NCI-H1048 (cell line): ENCODE data around the gene OOSP1.
"Not testable (repeated sequence)": the region's sequence is repeated elsewhere in the genome, so short reads cannot be mapped to it uniquely, and the experiment has no call there.

Experiments
- DNase-seq: peaks from one replicate; lab custom pipeline; 2025; lab: John Stamatoyannopoulos, UW

The OOSP1 gene, protein sequence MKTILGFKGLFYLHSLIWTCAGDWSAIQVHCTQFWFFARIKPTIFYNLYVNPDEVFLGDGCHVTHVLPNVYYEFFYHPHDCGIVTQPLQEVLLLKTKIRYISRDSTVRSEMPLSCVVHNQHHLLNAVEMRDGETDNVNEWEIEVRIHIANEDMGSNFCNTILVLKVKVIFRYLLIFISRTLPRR

DNA sequence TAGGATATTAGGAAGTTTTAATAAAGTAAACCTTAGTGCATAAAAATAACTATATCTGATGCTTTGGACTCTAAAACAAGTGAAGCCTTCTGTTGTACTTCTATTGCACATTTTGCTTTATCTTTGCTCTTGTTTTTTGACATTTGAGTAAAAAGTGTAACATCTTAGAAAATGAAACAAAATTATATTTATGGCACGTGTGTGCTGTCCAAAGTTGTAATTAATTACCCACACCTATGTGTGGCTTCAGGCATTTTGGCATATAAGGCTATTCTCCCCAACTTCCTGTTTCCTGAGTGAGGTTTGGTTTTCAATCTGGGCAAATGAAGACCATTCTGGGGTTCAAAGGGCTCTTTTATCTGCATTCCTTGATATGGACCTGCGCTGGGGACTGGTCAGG lies at the start of gene OOSP1:
Gene OOSP1, plus strand, starts transcription at position 301 of the 400 bp plus-strand sequence. Its CDS starts 23 bp downstream, at position 324.
- no peak for DNase-seq

DNA sequence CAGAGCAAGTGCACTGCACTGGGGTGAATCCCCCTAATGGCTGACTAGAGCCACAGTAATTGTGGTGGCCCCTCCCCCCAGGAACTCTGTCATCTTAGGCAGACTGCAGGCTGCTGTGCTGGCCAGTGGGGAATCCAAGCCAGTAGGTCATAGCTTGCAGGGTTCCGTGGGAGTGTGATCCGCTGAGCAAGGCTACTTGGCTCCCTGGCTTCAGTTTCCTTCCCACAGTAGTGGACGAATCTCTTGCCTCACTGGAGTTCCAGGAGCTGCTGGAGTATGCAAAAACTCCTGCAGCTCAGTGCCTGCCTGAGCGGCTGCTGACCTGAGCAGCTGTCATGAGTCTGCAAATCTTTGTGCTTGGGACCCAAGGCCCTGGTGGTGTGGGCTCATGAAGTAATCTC lies 46.5 kb upstream of the OOSP1 start:
- no peak for DNase-seq

DNA sequence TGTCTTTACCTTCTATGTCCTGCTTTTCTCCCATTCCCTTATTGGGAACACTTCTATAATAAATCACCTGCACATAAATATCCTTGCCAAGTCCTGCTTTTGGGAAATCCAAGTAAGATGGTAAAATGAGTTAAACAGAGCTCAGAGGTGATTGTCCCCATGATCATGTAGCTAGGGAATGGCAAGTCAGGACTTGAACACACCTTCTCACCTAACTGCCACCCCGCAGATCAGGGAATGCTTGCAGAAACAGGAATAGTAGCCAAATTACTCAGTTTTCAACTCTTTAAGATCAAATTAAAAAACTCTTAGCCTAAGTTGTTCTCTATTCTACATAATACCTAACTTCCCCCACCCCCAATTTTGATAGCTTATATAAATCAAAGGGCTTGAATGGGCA lies 43.6 kb upstream of the OOSP1 start:
- no peak for DNase-seq

DNA sequence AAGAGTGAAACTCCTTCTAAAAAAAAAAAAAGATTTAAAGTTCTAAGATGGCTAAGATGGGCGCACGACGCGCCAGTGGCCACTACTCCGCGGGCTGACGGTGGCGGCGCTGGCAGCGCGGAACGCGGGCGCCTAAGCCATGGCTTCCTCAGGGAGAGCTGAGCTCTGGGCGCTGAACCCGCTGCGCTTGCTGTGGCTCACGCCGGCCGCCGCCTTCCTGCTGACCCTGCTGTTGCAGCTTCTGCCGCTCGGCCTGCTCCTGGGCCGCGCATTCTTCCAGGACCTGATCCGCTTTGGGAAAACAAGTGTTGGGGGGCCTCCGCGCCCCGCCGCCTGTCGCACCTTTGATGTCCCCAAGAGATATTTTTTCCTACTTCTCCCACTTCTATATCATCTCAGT lies 40.2 kb upstream of the OOSP1 start:
- no peak for DNase-seq

DNA sequence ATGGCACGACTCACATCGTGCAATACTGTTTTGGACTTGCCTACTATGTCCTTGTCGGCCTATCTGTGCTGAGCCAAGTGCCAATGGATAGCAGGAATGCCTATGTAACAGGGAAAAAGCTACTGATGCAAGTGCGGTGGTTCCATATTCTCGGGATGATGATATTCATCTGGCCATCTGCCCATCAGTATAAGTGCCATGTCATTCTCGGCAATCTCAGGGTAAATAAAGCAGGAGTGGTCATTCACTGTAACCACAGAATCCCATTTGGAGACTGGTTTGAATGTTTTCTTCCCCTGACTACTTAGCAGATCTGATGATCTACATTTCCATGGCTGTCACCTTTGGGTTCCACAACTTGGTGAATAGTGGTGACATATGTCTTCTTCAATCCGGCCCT lies 39.6 kb upstream of the OOSP1 start:
- no peak for DNase-seq

DNA sequence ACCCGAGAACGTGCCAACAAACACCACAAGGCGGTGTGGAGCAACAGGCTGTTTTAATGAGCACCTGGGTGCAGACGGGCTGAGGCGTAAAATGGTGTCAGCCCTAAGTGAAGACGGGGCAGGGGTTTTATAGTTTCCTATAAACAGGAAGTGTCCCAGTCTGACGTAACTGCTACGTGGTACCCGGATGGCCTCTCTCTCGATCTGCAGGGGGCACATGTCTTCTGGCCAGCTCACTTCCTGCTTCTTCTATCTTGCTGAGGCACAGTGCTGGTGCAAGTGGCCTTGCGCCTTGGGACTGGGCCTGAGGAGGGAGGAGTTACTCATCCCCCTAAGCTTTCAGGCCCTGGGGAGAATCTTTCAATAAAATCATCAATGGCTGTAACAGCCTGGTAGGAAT lies 38.7 kb upstream of the OOSP1 start:
- no peak for DNase-seq

DNA sequence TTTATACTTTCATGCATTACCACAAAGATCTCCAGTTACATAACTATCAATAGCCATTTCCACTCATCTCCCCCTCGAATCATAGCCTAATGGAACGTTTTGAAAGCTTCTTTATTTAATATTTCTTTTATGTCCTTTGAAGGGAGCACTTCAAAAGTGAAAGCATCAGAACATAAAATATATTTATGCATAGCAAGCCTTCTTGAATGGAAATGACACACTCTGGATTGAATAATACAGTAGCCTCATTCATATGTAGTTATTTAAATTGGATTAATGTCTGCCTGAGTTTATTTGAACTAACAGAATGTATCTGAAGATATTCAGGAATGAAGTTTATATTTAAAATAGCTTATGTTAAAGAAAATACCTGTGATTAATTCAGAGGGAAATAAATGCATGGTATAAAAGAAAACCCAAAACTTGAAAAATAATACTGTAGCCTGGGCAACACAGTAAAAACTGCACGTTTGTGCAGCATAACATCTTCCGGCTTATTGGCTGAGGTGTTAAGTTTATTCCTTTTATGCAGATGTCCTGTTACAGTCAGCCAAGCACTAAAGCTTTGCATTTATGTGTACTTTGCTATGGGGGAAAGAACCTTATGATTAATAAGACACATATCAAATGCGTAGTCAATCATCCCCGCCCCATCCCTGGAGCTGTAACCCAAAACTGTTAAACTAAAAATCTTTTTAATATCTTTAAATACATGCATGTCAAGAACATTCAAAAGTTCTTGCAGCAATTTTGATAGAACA lies 37.7 kb upstream of the OOSP1 start:
- DNase-seq: no peak

DNA sequence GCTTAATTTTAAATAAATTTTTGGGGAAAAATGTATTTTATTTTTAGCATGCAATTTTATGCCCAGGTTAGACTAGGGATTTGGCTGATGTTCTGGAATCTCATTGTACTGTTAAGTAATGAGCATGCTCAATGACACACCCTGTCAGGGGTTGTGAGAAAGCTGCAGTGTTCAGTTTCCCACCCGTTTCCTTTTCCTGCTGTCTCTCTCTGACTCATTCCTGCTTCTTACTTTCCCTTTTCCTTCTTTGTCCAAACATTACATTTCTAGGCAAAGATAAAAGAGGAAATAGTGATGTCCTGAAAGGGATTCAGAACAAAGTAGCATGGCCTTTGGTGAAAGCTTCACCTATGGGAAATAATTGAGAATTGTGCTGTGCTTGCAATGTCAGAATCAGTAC lies 36.9 kb upstream of the OOSP1 start:
- no peak for DNase-seq

DNA sequence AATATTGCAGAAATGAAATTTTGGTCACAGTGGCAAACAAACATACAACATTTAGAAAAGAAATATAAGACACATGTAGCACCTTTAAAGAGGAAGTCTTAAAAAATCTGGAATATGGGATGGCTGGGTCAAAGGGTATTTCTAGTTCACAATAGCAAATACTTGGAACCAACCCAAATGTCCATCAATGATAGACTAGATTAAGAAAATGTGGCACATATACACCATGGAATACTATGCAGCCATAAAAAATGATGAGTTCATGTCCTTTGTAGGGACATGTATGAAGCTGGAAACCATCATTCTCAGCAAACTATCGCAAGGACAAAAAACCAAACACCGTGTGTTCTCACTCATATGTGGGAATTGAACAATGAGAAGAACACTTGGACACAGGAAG lies 34.7 kb upstream of the OOSP1 start:
- DNase-seq: not testable (repeated sequence)

DNA sequence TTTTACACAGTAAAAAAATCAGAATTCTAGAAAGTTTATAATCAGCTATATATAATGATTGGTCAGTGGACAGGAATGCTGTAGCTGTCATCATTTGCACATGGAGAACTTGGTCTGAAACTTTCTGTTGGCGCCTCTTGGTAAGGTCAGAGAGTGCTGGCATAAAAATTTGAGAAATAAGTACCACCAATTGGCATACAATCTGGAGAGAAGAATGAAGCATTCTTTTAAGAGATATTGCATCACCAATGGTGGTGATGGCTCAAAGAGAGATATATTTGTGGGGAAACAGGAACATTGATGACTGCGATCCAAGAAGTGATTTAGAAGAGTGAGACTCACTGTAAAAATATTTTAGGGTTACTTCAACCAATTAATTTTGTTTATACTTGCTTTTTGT lies 19.8 kb upstream of the OOSP1 start:
- no peak for DNase-seq

DNA sequence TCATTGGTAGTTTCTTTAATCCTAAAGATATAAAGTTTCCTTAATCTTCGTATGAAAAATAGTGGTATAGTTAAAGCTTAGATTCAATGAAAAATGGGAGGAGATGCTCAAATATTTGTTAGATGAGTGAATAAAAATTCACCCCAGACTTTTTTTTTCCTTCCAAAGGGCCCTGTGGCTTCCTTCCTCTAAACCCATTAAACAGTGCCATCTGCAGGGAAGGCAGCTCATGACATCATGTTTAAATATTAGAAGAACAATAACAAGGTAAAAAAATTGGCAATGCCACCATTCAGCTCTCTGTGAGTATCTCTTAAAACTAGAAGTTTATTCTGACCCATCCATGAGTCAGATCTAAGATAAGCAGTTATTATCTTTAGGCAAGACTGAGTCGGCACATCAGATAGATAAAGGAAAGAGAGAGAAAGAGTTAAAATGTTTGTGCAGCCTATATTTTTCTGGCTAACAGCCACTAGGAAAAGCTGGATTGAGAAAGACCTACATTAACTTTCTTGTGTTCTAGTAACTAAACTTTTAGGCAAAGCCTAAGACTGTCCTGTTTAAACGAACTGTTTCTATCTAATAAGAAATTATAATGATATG lies 19.1 kb upstream of the OOSP1 start:
- no peak for DNase-seq

DNA sequence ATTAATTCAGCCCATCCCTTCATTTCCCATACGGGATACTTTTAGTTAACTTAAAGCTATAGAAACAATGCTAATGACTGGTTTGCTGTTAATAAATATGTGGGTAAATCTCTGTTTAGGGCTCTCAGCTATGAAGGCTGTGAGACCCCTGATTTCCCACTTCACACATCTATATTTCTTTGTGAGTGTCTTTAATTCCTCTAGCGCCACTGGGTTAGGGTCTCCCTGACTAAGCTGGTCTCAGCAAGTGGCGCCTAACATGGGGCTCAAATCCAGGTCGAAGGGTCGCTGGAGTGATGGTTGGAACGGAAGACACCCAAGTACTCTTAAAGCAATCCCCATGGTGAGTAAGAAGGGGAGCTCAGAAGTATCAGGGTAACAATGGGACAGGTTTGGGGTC lies 14.4 kb upstream of the OOSP1 start:
- no peak for DNase-seq

DNA sequence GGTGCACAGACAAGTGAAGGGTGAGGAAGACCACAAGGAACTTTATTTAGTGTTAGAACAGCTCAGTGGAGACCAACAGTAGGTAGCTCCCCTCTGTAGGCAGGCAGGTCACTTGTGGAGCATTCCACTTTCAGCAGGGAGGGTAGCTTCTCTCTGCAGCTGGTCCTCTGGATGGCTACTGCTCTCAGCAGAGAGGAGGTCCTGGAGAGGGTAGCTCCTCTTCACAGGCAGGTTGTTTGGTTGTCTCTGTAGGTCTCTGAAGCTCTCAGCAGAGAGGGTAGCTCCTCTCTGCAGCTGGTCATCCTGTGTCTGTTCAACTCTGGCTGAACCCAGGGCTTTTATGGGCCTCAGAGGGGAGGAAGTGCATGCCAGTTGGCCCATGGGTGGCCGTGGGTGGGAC lies 6.5 kb upstream of the OOSP1 start:
- no peak for DNase-seq

DNA sequence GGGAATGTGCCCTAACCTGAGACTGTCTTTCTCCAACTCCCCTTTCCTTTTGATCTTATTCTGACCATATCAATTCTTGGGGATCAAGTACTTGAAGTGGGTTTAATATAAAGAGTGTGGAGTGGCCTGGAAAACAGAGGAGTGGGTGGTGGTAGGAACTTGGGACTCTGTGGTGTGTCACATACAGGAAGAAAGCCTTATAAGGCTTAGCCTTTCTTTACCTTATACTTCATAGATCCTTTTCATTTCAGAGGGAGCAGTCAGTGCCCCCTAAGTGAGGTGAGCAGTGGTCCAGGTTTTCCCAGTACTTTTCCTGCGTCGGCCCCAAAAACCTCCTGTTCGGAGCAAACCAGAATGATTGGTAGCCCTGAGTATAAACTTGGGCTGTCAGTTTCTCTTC lies 486 bp downstream of the OOSP1 start:
- DNase-seq: no peak

DNA sequence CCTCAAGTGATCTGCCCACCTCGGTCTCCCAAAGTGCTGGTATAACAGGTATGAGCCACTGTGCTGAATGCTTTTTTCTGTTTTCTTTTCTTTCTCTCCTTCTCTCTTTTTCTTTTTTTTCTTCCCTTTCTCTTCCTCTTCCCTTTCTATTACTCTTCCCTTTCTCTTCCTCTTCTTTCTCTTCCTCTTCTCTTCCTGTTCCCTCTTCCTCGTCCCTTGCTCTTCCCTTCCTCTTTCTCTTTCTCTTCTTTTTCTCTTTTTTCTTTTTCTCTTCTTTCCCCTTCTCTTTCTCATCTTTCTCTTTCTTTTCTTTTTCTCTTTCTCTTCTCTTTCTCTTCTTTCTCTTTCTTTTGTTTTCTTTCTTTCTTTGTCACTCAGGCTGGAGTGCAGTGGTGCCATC lies 1.2 kb downstream of the OOSP1 start:
- no peak for DNase-seq

DNA sequence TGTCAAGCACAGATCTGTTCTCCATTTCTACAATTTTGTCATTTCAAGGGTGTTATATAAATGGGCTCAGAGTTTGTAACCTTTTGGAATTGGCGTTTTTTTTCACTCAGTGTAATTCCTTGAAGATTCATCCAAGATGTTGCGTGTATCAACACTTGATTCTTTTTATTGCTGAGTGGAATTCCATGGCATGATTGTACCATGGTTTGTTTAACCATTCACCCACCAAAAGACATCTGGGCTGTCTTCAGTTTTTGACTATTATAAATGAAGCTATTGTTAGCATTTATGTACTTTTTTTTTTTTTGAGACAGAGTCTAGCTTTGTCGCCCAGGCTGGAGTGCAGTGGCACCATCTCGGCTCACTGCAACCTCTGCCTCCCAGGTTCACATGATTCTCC lies 2.9 kb downstream of the OOSP1 start:
- DNase-seq: no peak

DNA sequence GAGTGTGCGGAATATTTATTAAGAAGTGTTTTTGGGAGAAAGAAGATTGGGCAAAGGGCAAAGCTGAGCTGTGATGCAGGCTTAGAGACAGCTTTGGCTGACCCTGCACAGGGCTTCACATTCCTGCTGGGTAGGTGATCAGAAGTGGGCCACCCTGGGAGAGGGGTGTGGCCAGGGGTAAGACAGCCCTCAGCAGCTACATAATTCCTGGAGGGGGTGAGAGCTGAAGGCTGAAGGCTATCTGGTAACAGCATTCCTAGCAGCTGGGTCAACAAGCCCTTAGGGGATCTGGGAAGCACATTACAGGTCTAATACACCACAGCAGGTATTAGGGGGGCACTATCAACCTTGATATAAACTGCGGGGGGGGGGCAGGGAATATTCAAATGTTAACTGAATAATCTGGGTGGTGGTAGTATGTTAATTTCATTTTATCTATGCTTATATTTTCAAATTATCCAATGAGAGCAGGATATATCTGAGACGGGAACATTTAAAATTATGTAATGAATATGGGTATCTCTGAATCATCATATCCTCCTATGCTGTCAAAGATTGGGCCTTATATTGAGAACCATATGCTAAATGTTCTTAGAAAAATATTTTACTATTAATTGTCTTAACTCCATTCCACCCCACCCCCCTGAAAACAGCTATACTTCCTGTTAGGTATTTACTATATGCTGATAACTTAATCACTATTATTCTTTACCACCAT lies 5.9 kb downstream of the OOSP1 start:
- no peak for DNase-seq

DNA sequence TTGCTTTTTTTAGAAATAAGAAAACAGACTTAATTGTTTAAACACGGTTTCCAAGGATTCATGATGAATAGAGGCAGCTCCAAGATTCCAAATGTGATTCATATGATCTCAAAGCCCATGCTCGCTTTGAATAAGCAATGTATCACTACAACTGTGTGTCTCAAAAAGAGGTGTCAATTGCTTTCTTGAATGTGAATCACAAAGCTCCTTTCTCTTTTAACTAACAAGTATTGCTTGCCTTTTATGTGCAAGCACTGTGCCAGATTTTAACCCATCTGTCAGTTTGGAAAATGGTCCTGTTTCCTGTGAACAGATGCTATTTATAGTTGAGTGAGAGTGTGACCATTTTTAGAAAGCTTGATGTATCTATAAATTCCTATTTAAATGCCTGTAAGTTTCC lies 6.5 kb downstream of the OOSP1 start:
- DNase-seq: no peak

DNA sequence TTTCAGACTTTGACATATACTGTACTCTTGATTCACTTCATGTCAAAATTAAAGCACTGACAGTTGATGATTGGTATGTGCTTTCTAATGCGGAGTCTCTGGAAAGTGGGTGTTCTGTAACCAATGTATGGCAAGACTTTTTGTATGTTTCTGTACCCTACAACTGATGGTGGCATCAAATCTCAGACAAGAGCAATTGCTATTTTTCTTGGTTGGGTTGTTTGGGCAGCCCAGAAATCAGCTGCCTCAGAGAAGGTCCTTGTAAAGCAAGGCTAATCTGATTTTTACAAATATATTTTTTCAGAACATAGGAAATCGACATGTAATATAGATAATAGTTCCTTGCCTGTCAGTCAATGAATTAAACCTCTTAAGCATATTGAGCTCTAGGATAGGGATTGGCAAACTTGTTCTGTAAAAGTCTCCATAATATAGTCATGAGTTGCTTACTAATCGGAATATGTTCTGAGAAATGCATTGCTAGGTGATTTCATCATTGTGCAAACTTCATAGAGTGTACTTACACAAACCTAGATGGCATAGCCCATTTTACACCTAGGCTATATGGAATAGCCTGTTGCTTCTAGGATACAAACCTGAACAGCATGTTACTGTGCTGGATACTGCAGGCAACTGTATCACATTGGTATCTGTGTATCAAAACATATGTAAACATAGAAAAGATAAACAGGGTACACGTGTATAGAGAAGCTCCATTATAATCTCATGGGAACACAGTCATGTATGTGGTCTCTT lies 15.4 kb downstream of the OOSP1 start:
- no peak for DNase-seq

DNA sequence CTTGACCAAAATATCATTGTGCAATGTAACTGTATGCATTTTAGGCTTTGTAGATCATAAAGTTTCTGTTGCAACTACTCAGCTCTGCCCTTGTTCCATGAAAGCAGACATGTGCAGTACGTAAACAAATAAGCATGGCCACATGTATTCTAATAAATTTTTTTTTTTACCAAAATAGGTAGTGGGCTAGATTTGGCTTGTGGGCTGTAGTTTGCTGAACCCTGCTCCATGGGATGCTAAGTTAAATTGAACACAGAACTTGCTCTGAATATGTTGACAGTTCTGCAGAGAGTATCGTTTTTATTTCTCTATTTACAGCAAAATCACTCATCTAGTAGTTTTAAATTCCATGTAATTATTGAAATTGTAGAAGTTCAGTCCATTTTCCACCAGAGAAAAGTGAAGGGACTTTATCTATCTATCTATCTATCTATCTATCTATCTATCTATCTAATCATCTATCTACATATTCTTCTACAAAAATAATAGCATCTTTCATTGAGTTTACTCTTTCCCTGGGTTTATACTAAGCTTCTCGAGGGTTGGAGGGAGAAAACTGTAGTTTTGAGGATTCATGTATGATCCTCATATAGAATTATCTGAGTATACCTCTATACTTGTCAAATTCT lies 16.1 kb downstream of the OOSP1 start:
- DNase-seq: no peak

DNA sequence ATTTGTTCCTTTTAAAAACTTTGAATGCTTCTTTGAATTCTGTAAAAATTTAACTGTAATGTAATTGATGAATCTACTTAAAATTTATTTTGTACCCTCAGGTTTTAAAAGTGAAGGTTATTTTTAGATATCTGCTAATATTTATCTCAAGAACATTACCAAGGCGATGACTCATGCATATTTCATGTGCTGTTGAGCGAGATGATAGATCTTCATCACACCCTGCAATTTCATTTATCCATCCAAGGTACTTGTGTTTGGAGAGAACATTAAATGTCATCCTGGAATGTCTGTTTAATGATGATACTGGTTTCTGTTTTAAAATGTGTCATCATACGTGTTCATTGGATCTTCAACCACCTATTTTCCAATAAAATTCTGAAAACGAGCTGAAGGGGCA lies 18.9 kb downstream of the OOSP1 start:
- DNase-seq: no peak
